Prostate gland (tissue), 2 donors: ENCODE results near the gene DYRK2. TPM values are rescaled to one million over a fixed set of nuclear protein-coding genes. Genes with fewer than 3 reads are reported as not detected.

Source experiments
- DNase-seq: peaks from one replicate; pipeline ENCODE4 v3.0.0-alpha.2; 2019; ENCODE audit warnings: low spot score
- H3K27ac ChIP-seq, 2 donors: fragments of 200-600 bp; sonication (generic); 2 replicates each; pipeline ENCODE4 v1.5.1; 2017 to 2019
- H3K27me3 ChIP-seq: fragments of 200-600 bp; sonication (generic); replicated peaks from 2 replicates; pipeline ENCODE4 v1.5.1; 2019; ENCODE audit not compliant: insufficient read depth
- H3K36me3 ChIP-seq, 2 donors: fragments of 200-600 bp; sonication (generic); 1 replicate in 1 of 2; 2 replicates in 1 of 2; pipeline versions ENCODE4 v1.5.1 to v1.8.1; 2017 to 2019
- H3K4me1 ChIP-seq: fragments of 200-600 bp; sonication (generic); replicated peaks from 2 replicates; pipeline ENCODE4 v1.5.1; 2019
- H3K4me3 ChIP-seq, 2 donors: fragments of 200-600 bp; sonication (generic); 2 replicates each; pipeline ENCODE4 v1.5.1; 2017 to 2019
- H3K9me3 ChIP-seq: fragments of 200-600 bp; sonication (generic); 2 replicates; pipeline ENCODE4 v1.5.1; 2017
- CTCF ChIP-seq, 4 experiments: fragments of 200-600 bp in 2 of 4; fragments of 450-650 bp in 2 of 4; sonication (generic) in 2 of 4; IDR thresholded peaks; 1 replicate in 3 of 4; 2 replicates in 1 of 4; pipeline ENCODE4 v1.5.1; 2016 to 2019; ENCODE audit warnings: antibody characterized with exemption in 4 of 4, mild to moderate bottlenecking in 2 of 4, moderate library complexity in 2 of 4
- POLR2AphosphoS5 ChIP-seq: sonication (generic); formaldehyde crosslinking; IDR thresholded peaks from one replicate; pipeline ENCODE4 v1.6.1; 2017; ENCODE audit warnings: antibody characterized with exemption
- WGBS: methylation state at CpG from one replicate; pipeline ENCODE4 v1.1.5; 2018; 5-methylcytosine and 5-hydroxymethylcytosine counted together
- intact Hi-C: fragments of 100-400 bp; cut with DNase I; formaldehyde crosslinking; loops from one replicate; pipeline ENCODE4 v1.14.2; 2022
- total RNA-seq, 2 donors: library from RNA; depleted of rRNA; stranded (reverse); fragments of >200 nt; gene quantifications; one replicate each; pipeline ENCODE4 v1.1.0, GENCODE V29; 2016

DYRK2 gene
- total RNA-seq, 2 donors from 2014 or later, result 16.7 to 31.9 TPM

GRCh38 chr12:67714648-67715047 lies 66.1 kb downstream of the DYRK2 start:
- Histone ChIP-seq H3K36me3 (no peaks in the 10 kb centered on the region), H3K27ac (no peak overlapping the region), H3K9me3 (no peaks in the 10 kb centered on the region), H3K4me3 (no peak overlapping the region), H3K4me1 (no peaks in the 10 kb centered on the region), H3K27me3 (no peaks in the 10 kb centered on the region)
- 11% methylated on average over 1 of the region's 1 CpG for WGBS
- intact Hi-C loops, result loop anchor here (5.0 to 10.0 kb wide), 3 partner anchors 88 to 228 kb away; no protein-coding TSS in a partner anchor
- TF ChIP-seq POLR2AphosphoS5 (peak; percentile 15), CTCF (IDR thresholded peaks at IDR 0.05) (no peak)
- DNase-seq, result no peak
